Skin epidermis (tissue), 12 donors: ENCODE results near the gene OSBPL9.

Experiments used
- H3K27ac ChIP-seq, 21 experiments: fragments of 200-600 bp; sonication (generic) in 11 of 21; one replicate each; pipeline ENCODE4 v1.5.0; 2020; ENCODE audit warnings: mild to moderate bottlenecking in 3 of 21, inconsistent platforms in 2 of 21, moderate library complexity in 2 of 21
- H3K4me3 ChIP-seq, 7 experiments: fragments of 200-600 bp; sonication (generic) in 2 of 7; one replicate each; pipeline ENCODE4 v1.5.0; 2020; ENCODE audit warnings: inconsistent platforms in 2 of 7, mild to moderate bottlenecking in 2 of 7, moderate library complexity in 1 of 7

The OSBPL9 gene, protein sequence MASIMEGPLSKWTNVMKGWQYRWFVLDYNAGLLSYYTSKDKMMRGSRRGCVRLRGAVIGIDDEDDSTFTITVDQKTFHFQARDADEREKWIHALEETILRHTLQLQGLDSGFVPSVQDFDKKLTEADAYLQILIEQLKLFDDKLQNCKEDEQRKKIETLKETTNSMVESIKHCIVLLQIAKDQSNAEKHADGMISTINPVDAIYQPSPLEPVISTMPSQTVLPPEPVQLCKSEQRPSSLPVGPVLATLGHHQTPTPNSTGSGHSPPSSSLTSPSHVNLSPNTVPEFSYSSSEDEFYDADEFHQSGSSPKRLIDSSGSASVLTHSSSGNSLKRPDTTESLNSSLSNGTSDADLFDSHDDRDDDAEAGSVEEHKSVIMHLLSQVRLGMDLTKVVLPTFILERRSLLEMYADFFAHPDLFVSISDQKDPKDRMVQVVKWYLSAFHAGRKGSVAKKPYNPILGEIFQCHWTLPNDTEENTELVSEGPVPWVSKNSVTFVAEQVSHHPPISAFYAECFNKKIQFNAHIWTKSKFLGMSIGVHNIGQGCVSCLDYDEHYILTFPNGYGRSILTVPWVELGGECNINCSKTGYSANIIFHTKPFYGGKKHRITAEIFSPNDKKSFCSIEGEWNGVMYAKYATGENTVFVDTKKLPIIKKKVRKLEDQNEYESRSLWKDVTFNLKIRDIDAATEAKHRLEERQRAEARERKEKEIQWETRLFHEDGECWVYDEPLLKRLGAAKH

GRCh38 chr1:51616903-51617708 is at the start of gene OSBPL9:
TSS of gene OSBPL9 (plus strand) at chr1:51617092. CDS start at chr1:51617111, 19 bp downstream.
- Histone ChIP-seq H3K4me3 (peak within 1 kb of the TSS; percentile 69 to 92 (median 76)), H3K27ac (peak within 1 kb of the TSS; percentile 41 to 91 (median 82))

GRCh38 chr1:51567653-51568052 is 49.2 kb upstream of the OSBPL9 start:
- H3K27ac ChIP-seq = peak overlapping the region in 3 of 21 experiments; percentile 67 to 82 (median 73)
- H3K4me3 ChIP-seq = no peak overlapping the region

DNA sequence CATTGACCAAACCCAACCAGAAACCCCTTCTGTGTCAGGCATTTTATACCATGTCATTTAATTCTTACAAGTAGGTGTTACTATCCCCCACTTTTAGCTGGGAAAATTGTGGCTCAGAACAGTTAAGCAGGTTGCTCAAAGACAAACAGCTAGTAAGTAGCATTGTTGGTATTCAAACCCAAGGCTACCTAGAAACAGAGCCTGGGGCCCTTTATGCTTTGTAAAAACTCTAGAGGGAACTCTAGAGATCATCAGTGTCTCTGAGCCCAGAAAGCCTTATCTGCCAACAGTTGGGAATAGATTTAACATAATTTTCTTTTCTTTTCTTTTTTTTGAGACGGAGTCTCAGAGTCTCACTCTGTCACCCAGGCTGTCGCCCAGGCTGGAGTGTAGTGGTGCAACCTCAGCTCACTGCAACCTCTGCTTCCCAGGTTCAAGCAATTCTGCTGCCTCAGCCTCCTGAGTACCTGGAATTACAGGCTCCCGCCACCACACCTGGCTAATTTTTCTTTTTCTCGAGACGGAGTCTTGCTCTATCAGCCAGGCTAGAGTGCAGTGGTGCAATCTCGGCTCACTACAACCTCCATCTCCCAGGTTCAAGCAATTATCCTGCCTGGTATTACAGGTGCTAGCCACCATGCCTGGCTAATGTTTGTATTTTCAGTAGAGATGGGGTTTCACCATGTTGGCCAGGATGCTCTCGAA is 48.5 kb upstream of the OSBPL9 start:
- peak overlapping the region in 13 of 21 experiments; percentile 20 to 82 (median 67) for H3K27ac ChIP-seq

DNA sequence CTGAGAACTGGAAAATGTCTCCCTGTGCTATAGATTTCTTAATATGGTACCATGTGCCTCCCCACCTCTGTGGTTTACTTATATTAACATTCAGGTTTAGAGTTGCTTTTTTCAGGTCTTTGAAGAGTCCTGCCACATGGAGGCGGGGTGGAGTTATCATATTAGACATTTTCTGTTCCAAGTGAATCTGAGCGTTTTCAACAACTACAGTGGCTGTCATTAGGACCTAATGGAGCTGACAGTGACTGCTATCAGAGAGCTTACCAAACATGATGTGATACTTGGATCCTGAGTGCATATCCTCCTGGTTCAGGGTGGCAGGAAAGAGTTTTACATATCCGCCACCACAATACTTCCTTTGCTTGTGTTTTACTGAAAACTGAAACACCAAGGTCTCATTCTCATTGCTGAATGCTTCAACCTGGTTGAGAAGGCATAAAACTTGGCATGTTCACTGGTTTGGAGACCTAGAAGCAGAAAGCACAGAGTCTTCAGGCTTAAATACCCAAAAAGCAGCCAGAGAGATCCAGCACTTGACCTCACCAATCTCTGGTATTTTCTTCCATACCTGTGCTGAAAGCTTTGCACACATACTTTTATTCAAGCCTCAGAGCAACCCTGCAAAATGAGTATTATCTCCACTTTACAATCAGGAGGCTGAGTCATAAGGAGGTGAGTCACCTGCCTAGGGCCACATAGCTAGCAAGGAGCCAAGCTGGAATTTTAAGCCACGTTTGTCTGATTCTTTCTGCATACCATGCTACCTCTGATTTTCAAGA is 47.4 kb upstream of the OSBPL9 start:
- Histone ChIP-seq H3K4me3 (no peak overlapping the region), H3K27ac (peak overlapping the region in 17 of 21 experiments; percentile 20 to 82 (median 60))

More for the DNA sequence above, 48.5 kb upstream of the OSBPL9 start:
- no peak overlapping the region for H3K4me3 ChIP-seq

GRCh38 chr1:51570063-51570710 is 46.7 kb upstream of the OSBPL9 start:
- Histone ChIP-seq H3K27ac (peak overlapping the region in 12 of 21 experiments; percentile 20 to 82 (median 65)), H3K4me3 (no peak overlapping the region)

- Histone ChIP-seq H3K27ac (no peak overlapping the region), H3K4me3 (no peak overlapping the region)
These were observed 44.5 kb upstream of the OSBPL9 start for GRCh38 chr1:51572365-51572764.

GRCh38 chr1:51574796-51575195 is 42.1 kb upstream of the OSBPL9 start:
- Histone ChIP-seq H3K27ac (no peak overlapping the region), H3K4me3 (no peak overlapping the region)

GRCh38 chr1:51575406-51576084 is 41.3 kb upstream of the OSBPL9 start:
- H3K27ac ChIP-seq = no peak overlapping the region
- H3K4me3 ChIP-seq = no peak overlapping the region

GRCh38 chr1:51576085-51576444 is 40.8 kb upstream of the OSBPL9 start:
- peak overlapping the region in 1 of 21 experiments; percentile 14 for H3K27ac ChIP-seq
- H3K4me3 ChIP-seq = no peak overlapping the region

GRCh38 chr1:51576923-51577322 is 40.0 kb upstream of the OSBPL9 start:
- H3K27ac ChIP-seq = no peak overlapping the region

DNA sequence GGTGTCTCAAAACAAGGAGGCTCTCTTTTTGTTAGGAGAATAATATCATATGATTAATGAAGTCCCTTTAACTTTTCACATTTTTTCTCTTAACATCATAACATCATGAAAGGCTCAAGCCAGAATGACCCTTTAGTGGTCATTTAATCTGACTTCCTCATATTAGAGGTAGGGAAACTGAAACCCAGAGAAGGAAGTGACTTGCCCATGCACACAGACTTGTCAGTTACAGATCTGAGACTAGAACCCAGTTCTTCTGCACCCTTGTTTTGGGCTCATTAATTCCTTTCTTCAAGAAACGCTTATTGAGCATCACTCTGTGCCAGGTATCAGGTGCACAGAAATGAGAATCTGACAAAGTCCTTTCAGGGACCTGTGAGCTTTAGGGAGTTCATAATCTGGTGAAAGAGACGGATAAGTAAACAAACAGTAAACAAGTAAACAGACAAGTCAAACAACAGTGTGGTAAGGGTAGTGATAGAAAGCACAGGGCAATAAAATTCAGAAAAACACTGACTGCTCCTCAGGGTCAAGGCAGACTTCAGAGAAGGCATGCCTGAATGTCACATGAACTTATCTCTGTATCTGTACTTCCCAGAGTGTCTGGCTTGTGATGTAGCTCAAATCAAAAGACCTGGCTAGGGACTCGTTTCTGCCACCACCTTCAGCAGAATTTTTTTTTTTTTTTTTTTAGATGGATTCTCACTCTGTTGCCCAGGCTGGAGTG is 38.3 kb upstream of the OSBPL9 start:
- Histone ChIP-seq H3K4me3 (no peak overlapping the region), H3K27ac (no peak overlapping the region)

More at GRCh38 chr1:51576923-51577322, 40.0 kb upstream of the OSBPL9 start:
- H3K4me3 ChIP-seq = no peak overlapping the region

GRCh38 chr1:51581238-51581637 is 35.7 kb upstream of the OSBPL9 start:
- H3K27ac ChIP-seq = no peak overlapping the region
- no peak overlapping the region for H3K4me3 ChIP-seq

DNA sequence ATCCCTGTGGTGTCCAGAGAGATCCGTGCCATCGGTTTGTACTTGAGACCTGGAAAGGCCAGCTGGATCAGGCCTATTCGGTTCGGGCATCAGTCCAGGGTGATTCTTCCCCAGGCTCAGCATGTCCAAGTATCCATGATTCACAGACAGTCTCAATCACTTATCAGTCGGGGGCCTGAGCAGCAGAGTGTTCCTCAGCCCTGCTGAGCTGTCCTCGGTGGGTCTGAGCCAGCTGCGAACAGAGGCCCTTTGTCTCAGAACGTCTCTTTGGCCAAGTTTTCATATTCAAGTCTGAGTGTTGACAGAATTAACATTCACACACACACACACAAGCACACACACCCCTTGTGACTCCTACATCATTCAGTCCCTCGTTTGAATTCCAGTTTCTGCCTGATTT is 33.4 kb upstream of the OSBPL9 start:
- Histone ChIP-seq H3K4me3 (no peak overlapping the region), H3K27ac (peak overlapping the region in 2 of 21 experiments; percentile 26 to 51)

GRCh38 chr1:51584021-51584420 is 32.9 kb upstream of the OSBPL9 start:
- Histone ChIP-seq H3K27ac (peak overlapping the region in 1 of 21 experiments; percentile 31), H3K4me3 (no peak overlapping the region)

DNA sequence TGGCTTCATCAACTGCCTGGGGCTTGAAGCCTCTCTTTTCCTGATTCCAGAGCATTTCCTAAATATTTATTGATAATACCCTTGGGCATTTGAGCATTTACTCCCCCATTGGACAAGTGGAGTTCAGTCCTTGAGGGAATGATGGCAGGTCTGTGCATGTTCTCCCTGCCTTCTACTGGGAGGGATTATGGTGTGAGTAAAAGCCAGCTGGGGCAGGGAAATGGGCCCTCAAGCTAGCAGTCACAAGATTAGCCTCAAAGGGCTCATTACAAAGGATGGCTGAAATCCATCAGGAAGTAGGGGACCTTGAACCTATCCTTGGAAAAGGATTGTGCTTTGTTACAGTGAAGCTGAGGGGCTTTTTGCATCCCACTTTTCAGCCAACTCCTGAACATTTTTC is 24.2 kb upstream of the OSBPL9 start:
- H3K4me3 ChIP-seq = no peak overlapping the region
- H3K27ac ChIP-seq = no peak overlapping the region

GRCh38 chr1:51594716-51595115 is 22.2 kb upstream of the OSBPL9 start:
- Histone ChIP-seq H3K27ac (no peak overlapping the region), H3K4me3 (no peak overlapping the region)

DNA sequence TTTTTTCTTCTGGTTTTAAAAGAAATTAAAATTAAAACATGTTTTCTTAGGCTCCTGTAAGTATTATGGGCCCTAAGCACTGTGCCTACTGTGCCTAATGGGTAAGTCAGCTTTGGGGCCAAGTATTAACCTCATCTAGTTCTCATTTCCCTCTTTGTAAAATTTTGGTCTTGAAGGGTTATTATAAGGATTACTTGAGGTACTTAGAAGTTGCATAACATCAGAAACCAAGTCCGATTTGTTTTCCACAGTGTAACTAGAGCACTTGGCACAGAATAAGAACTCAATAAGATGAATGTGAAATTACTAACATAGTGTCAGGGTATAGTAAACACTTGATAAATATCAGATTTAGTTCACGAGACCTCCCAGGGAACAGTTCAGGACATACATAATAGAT is 16.4 kb upstream of the OSBPL9 start:
- no peak overlapping the region for H3K4me3 ChIP-seq
- no peak overlapping the region for H3K27ac ChIP-seq
